HEK293 (cell line): ENCODE results near the gene PGBD5.

Source experiments
- CTCF ChIA-PET: fragments of 350-600 bp; formaldehyde crosslinking; extraction: SDS; loops from one replicate; lab custom pipeline; 2021; ENCODE audit warnings: antibody characterized with exemption; lab: Yijun Ruan, JAX
- POLR2A ChIA-PET: fragments of 300-600 bp; formaldehyde crosslinking; extraction: SDS; loops from one replicate; lab custom pipeline; 2020; ENCODE audit warnings: antibody characterized with exemption, inconsistent platforms; lab: Yijun Ruan, JAX
- H3K27ac ChIP-seq: fragments of 200-500 bp; sonication (Bioruptor generic); 2 replicates; pipeline ENCODE4 v1.5.1; 2014; ENCODE audit warnings: low read depth, low read length, control low read depth, inconsistent platforms; ENCODE audit errors: extremely low read depth
- H3K36me3 ChIP-seq, 2 experiments: fragments of 200-500 bp in 1 of 2; sonication (Bioruptor generic) in 1 of 2; 1 replicate in 1 of 2; 2 replicates in 1 of 2; pipeline ENCODE4 v1.5.1; 2014 to 2017; ENCODE audit warnings: inconsistent platforms in 2 of 2, low read length in 2 of 2; ENCODE audit not compliant: control insufficient read depth in 2 of 2, insufficient read depth in 1 of 2
- H3K4me1 ChIP-seq: fragments of 200-500 bp; sonication (Bioruptor generic); 2 replicates; pipeline ENCODE4 v1.5.1; 2014; ENCODE audit warnings: mild to moderate bottlenecking, low read length, inconsistent platforms; ENCODE audit not compliant: control insufficient read depth, insufficient read depth
- H3K4me3 ChIP-seq: 2 replicates; pipeline ENCODE4 v1.5.1; 2011; ENCODE audit warnings: low read depth, mild to moderate bottlenecking, control low read depth, low read length, moderate library complexity
- H3K9me3 ChIP-seq: fragments of 200-500 bp; sonication (Bioruptor generic); 2 replicates; pipeline ENCODE4 v1.5.1; 2014; ENCODE audit warnings: low read depth, low read length, inconsistent platforms; ENCODE audit not compliant: control insufficient read depth, insufficient read depth
- BCL6B ChIP-seq: fragments of 450-650 bp; formaldehyde crosslinking; IDR thresholded peaks from 2 replicates; pipeline ENCODE4 v1.5.1; 2017; ENCODE audit warnings: missing biosample characterization, missing genetic modification characterization
- CTCF ChIP-seq: fragments of 450-650 bp; formaldehyde crosslinking; IDR thresholded peaks from 2 replicates; pipeline ENCODE4 v1.5.1; 2016; ENCODE audit warnings: missing biosample characterization, missing genetic modification characterization
- GLI4 ChIP-seq: fragments of 450-650 bp; formaldehyde crosslinking; IDR thresholded peaks from 2 replicates; pipeline ENCODE4 v1.5.1; 2016; ENCODE audit warnings: missing biosample characterization, missing genetic modification characterization
- HOXC10 ChIP-seq: sonication (generic); formaldehyde crosslinking; IDR thresholded peaks from 2 replicates; pipeline ENCODE4 v1.8.1; 2023; ENCODE audit warnings: mild to moderate bottlenecking, missing genetic modification reagents
- KLF8 ChIP-seq: fragments of 450-650 bp; formaldehyde crosslinking; IDR thresholded peaks from 2 replicates; pipeline ENCODE4 v1.5.1; 2016; ENCODE audit warnings: missing biosample characterization, missing genetic modification characterization
- SETDB1 ChIP-seq: IDR thresholded peaks from one replicate; pipeline ENCODE4 v1.6.1; 2017; ENCODE audit warnings: mild to moderate bottlenecking, low read length, moderate library complexity, mixed read lengths; ENCODE audit not compliant: insufficient read length
- WT1 ChIP-seq: fragments of 450-650 bp; formaldehyde crosslinking; IDR thresholded peaks from 2 replicates; pipeline ENCODE4 v1.5.1; 2016; ENCODE audit warnings: missing biosample characterization, missing genetic modification characterization
- YY2 ChIP-seq: fragments of 450-650 bp; formaldehyde crosslinking; IDR thresholded peaks from 2 replicates; pipeline ENCODE4 v1.5.1; 2016; ENCODE audit warnings: missing biosample characterization, missing genetic modification characterization
- ZFP69B ChIP-seq: fragments of 450-650 bp; formaldehyde crosslinking; IDR thresholded peaks from 2 replicates; pipeline ENCODE4 v1.5.1; 2016; ENCODE audit warnings: missing biosample characterization, missing genetic modification characterization
- ZNF2 ChIP-seq: fragments of 450-650 bp; formaldehyde crosslinking; IDR thresholded peaks from 2 replicates; pipeline ENCODE4 v1.5.1; 2016; ENCODE audit warnings: missing biosample characterization, missing genetic modification characterization
- ZNF214 ChIP-seq: fragments of 450-650 bp; formaldehyde crosslinking; IDR thresholded peaks from 2 replicates; pipeline ENCODE4 v1.5.1; 2017; ENCODE audit warnings: missing biosample characterization, mild to moderate bottlenecking, missing genetic modification characterization, borderline replicate concordance
- ZNF341 ChIP-seq: fragments of 450-650 bp; formaldehyde crosslinking; IDR thresholded peaks from 2 replicates; pipeline ENCODE4; 2016; ENCODE audit warnings: low read depth, missing biosample characterization, missing genetic modification characterization
- ZNF366 ChIP-seq: fragments of 450-650 bp; formaldehyde crosslinking; conservative IDR thresholded peaks from 2 replicates; pipeline ENCODE4 v1.5.1; 2016; ENCODE audit warnings: missing biosample characterization, missing genetic modification characterization
- ZNF426 ChIP-seq: fragments of 450-650 bp; formaldehyde crosslinking; IDR thresholded peaks from 2 replicates; pipeline ENCODE4 v1.5.1; 2017; ENCODE audit warnings: missing biosample characterization, missing genetic modification characterization, mild to moderate bottlenecking, inconsistent platforms, moderate library complexity
- ZNF530 ChIP-seq: fragments of 450-650 bp; formaldehyde crosslinking; IDR thresholded peaks from 2 replicates; pipeline ENCODE4 v1.5.1; 2016; ENCODE audit warnings: low read depth, missing biosample characterization, missing genetic modification characterization
- ZNF544 ChIP-seq: fragments of 450-650 bp; formaldehyde crosslinking; IDR thresholded peaks from 2 replicates; pipeline ENCODE4 v1.5.0; 2017; ENCODE audit warnings: missing biosample characterization, missing genetic modification characterization
- ZNF623 ChIP-seq: fragments of 450-650 bp; formaldehyde crosslinking; IDR thresholded peaks from 2 replicates; pipeline ENCODE4 v1.5.1; 2016; ENCODE audit warnings: missing biosample characterization, missing genetic modification characterization
- ZNF626 ChIP-seq: fragments of 450-650 bp; sonication (Bioruptor Pico); formaldehyde crosslinking; IDR thresholded peaks from 2 replicates; pipeline ENCODE4 v1.5.1; 2018; ENCODE audit warnings: missing biosample characterization, missing genetic modification characterization, inconsistent platforms
- ZNF660 ChIP-seq: fragments of 450-650 bp; IDR thresholded peaks from 2 replicates; pipeline ENCODE4 v1.5.1; 2018; ENCODE audit warnings: missing biosample characterization, mild to moderate bottlenecking, missing genetic modification characterization
- ZSCAN16 ChIP-seq: fragments of 450-650 bp; formaldehyde crosslinking; IDR thresholded peaks from 2 replicates; pipeline ENCODE4 v1.5.1; 2016; ENCODE audit warnings: missing biosample characterization, missing genetic modification characterization
- TF ChIP-seq, protein P1 (sequence below): IDR thresholded peaks from 2 replicates; pipeline ENCODE4 v1.6.1; 2011; ENCODE audit warnings: mild to moderate bottlenecking, low read depth, low read length, borderline replicate concordance
- TF ChIP-seq, protein P2 (sequence below): fragments of 450-650 bp; formaldehyde crosslinking; IDR thresholded peaks from 2 replicates; pipeline ENCODE4 v1.5.1; 2017; ENCODE audit warnings: missing biosample characterization, mild to moderate bottlenecking, missing genetic modification characterization, moderate library complexity

The PGBD5 gene

GRCh38 chr1:230328342-230329015 is 97.7 kb downstream of the PGBD5 start:
- TF ChIP-seq WT1 (tag by site-specific recombination) = no peak
- TF ChIP-seq ZNF341 (tag by site-specific recombination) = no peak
- TF ChIP-seq ZNF214 = no peak
- no peak for TF ChIP-seq ZNF426 (tag by site-specific recombination)
- no peak for TF ChIP-seq ZNF530 (tag by site-specific recombination)
- TF ChIP-seq BCL6B = no peak
- no peak overlapping the region for H3K4me3 ChIP-seq
- H3K4me1 ChIP-seq = no peaks in the 10 kb centered on the region
- H3K36me3 ChIP-seq = peaks cover 0 to 5% of the 10 kb centered on the region in 2 experiments; a peak in 1 of 3 replicates
- no peak overlapping the region for H3K27ac ChIP-seq
- H3K9me3 ChIP-seq = no peaks in the 10 kb centered on the region
- ChIA-PET POLR2A (interaction anchor here (0.6 kb wide), 1 partner anchor 926 kb away, joined by 3 read pairs; no protein-coding TSS in a partner anchor), CTCF (interaction anchor here (0.6 kb wide), 1 partner anchor 480 kb away, joined by 3 read pairs; no protein-coding TSS in a partner anchor)

GRCh38 chr1:230327892-230328284 is 98.2 kb downstream of the PGBD5 start:
- ChIA-PET POLR2A (interaction anchor here (0.6 kb wide), 1 partner anchor 925 kb away, joined by 3 read pairs; no protein-coding TSS in a partner anchor), CTCF (interaction anchor here (0.6 kb wide), 1 partner anchor 480 kb away, joined by 3 read pairs; no protein-coding TSS in a partner anchor)
- Histone ChIP-seq H3K27ac (no peak overlapping the region), H3K9me3 (no peaks in the 10 kb centered on the region), H3K4me3 (no peak overlapping the region), H3K36me3 (peaks cover 0 to 9% of the 10 kb centered on the region in 2 experiments; a peak in 1 of 3 replicates), H3K4me1 (no peaks in the 10 kb centered on the region)
- TF ChIP-seq KLF8 (no peak), ZFP69B (tag by site-specific recombination) (no peak), ZNF660 (no peak), ZNF2 (tag by site-specific recombination) (no peak), ZNF366 (tag by site-specific recombination) (no peak), SETDB1 (no peak), ZNF623 (no peak), ZNF626 (tag by site-specific recombination) (no peak), HOXC10 (CRISPR knock-in tag) (no peak), ZNF341 (tag by site-specific recombination) (no peak), ZSCAN16 (tag by site-specific recombination) (no peak), CTCF (tag by site-specific recombination) (no peak), GLI4 (tag by site-specific recombination) (no peak), YY2 (tag by site-specific recombination) (no peak), ZNF544 (no peak)
- TF ChIP-seq, protein P1, sequence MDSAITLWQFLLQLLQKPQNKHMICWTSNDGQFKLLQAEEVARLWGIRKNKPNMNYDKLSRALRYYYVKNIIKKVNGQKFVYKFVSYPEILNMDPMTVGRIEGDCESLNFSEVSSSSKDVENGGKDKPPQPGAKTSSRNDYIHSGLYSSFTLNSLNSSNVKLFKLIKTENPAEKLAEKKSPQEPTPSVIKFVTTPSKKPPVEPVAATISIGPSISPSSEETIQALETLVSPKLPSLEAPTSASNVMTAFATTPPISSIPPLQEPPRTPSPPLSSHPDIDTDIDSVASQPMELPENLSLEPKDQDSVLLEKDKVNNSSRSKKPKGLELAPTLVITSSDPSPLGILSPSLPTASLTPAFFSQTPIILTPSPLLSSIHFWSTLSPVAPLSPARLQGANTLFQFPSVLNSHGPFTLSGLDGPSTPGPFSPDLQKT = no peak
- TF ChIP-seq, protein P2, sequence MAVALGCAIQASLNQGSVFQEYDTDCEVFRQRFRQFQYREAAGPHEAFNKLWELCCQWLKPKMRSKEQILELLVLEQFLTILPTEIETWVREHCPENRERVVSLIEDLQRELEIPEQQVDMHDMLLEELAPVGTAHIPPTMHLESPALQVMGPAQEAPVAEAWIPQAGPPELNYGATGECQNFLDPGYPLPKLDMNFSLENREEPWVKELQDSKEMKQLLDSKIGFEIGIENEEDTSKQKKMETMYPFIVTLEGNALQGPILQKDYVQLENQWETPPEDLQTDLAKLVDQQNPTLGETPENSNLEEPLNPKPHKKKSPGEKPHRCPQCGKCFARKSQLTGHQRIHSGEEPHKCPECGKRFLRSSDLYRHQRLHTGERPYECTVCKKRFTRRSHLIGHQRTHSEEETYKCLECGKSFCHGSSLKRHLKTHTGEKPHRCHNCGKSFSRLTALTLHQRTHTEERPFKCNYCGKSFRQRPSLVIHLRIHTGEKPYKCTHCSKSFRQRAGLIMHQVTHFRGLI = no peak
- TF ChIP-seq, all 188 proteins: peak for 0
